WTC11 (cell line): ENCODE data around the gene TMED5. TPM values are rescaled to one million over a fixed set of nuclear protein-coding genes. Genes with fewer than 3 reads are reported as not detected.
"Not testable (repeated sequence)": the region's sequence is repeated elsewhere in the genome, so short reads cannot be mapped to it uniquely, and the experiment has no call there.

Experiments
- ATAC-seq: fragments of 200-7000 bp; cut with Tn5 transposase; 2 replicates; pipeline ENCODE4 v1.10.0; 2021; ENCODE audit warnings: mild to moderate bottlenecking, moderate library complexity
- CTCF ChIA-PET: fragments of 300-600 bp; sonication (Branson Sonifier 250); formaldehyde crosslinking; loops from one replicate; lab custom pipeline; 2021; ENCODE audit warnings: antibody characterized with exemption; lab: Charles Lee
- POLR2A ChIA-PET: fragments of 350-600 bp; sonication (Branson Sonifier 250); formaldehyde crosslinking; loops from one replicate; lab custom pipeline; 2021; ENCODE audit warnings: antibody characterized with exemption; lab: Charles Lee
- DNase-seq: peaks from one replicate; pipeline ENCODE4 v3.0.0; 2021; ENCODE audit warnings: low spot score
- H3K27ac Mint-ChIP-seq: 2 replicates; pipeline ENCODE4 v1.8.0; 2021; ENCODE audit warnings: mixed read lengths
- H3K27me3 Mint-ChIP-seq: 2 replicates; pipeline ENCODE4 v1.8.0; 2021; ENCODE audit warnings: low read depth, mild to moderate bottlenecking, moderate library complexity, mixed read lengths
- H3K36me3 Mint-ChIP-seq: 2 replicates; pipeline ENCODE4 v1.8.0; 2021; ENCODE audit warnings: mixed read lengths
- H3K4me1 Mint-ChIP-seq: 2 replicates; pipeline ENCODE4 v1.8.0; 2022; ENCODE audit warnings: mixed read lengths
- H3K4me3 Mint-ChIP-seq: 2 replicates; pipeline ENCODE4 v1.8.0; 2021; ENCODE audit warnings: mild to moderate bottlenecking, moderate library complexity, mixed read lengths
- H3K9me3 Mint-ChIP-seq: 2 replicates; pipeline ENCODE4 v1.8.0; 2021; ENCODE audit warnings: mixed read lengths
- AFF4 ChIP-seq: sonication (generic); formaldehyde crosslinking; IDR thresholded peaks from 2 replicates; pipeline ENCODE4 v1.8.1; 2023; ENCODE audit warnings: mild to moderate bottlenecking, missing genetic modification reagents, borderline replicate concordance
- CBFB ChIP-seq: sonication (generic); formaldehyde crosslinking; IDR thresholded peaks from 2 replicates; pipeline ENCODE4 v1.8.1; 2022; ENCODE audit warnings: mild to moderate bottlenecking, low read depth, missing genetic modification reagents
- E2F1 ChIP-seq: sonication (generic); formaldehyde crosslinking; IDR thresholded peaks from 2 replicates; pipeline ENCODE4 v1.8.0; 2022; ENCODE audit warnings: mild to moderate bottlenecking, missing genetic modification reagents
- E2F4 ChIP-seq: sonication (generic); formaldehyde crosslinking; IDR thresholded peaks from 2 replicates; pipeline ENCODE4 v1.8.1; 2022; ENCODE audit warnings: low read depth, mild to moderate bottlenecking, moderate library complexity, missing genetic modification reagents, borderline replicate concordance
- ELF4 ChIP-seq: sonication (generic); formaldehyde crosslinking; IDR thresholded peaks from 2 replicates; pipeline ENCODE4 v1.8.1; 2022; ENCODE audit warnings: low read depth, mild to moderate bottlenecking, moderate library complexity, missing genetic modification reagents
- EMX1 ChIP-seq: fragments of 250-450 bp; sonication (Bioruptor Pico); IDR thresholded peaks from 2 replicates; pipeline ENCODE4 v1.8.0; 2021; ENCODE audit warnings: mild to moderate bottlenecking
- FOXP1 ChIP-seq: sonication (generic); formaldehyde crosslinking; IDR thresholded peaks from 2 replicates; pipeline ENCODE4 v1.8.0; 2022; ENCODE audit warnings: missing genetic modification reagents, mild to moderate bottlenecking, moderate library complexity, borderline replicate concordance
- GTF2I ChIP-seq: fragments of 250-450 bp; sonication (Bioruptor Pico); conservative IDR thresholded peaks from 2 replicates; pipeline ENCODE4 v1.4.0; 2021; ENCODE audit warnings: mild to moderate bottlenecking
- HMGA2 ChIP-seq: fragments of 250-450 bp; sonication (Bioruptor Pico); IDR thresholded peaks from 2 replicates; pipeline ENCODE4 v1.4.0; 2021; ENCODE audit warnings: mild to moderate bottlenecking, moderate library complexity
- KAT7 ChIP-seq: sonication (generic); formaldehyde crosslinking; IDR thresholded peaks from 2 replicates; pipeline ENCODE4 v1.8.1; 2023; ENCODE audit warnings: missing genetic modification reagents, mild to moderate bottlenecking, borderline replicate concordance
- MLX ChIP-seq: sonication (generic); formaldehyde crosslinking; IDR thresholded peaks from 2 replicates; pipeline ENCODE4 v1.8.1; 2023; ENCODE audit warnings: mild to moderate bottlenecking, missing genetic modification reagents, moderate library complexity
- MXD4 ChIP-seq: fragments of 250-450 bp; sonication (Bioruptor Pico); IDR thresholded peaks from 2 replicates; pipeline ENCODE4 v1.8.0; 2021; ENCODE audit warnings: mild to moderate bottlenecking, moderate library complexity, borderline replicate concordance
- NR1H2 ChIP-seq: sonication (generic); formaldehyde crosslinking; IDR thresholded peaks from 2 replicates; pipeline ENCODE4 v1.9.0; 2021; ENCODE audit warnings: mild to moderate bottlenecking, moderate library complexity, missing genetic modification reagents
- RORB ChIP-seq: fragments of 250-450 bp; sonication (Bioruptor Pico); IDR thresholded peaks from 2 replicates; pipeline ENCODE4 v1.9.0; 2021; ENCODE audit warnings: mild to moderate bottlenecking
- SOX15 ChIP-seq: fragments of 250-450 bp; sonication (Bioruptor Pico); IDR thresholded peaks from 2 replicates; pipeline ENCODE4 v1.9.0; 2021; ENCODE audit warnings: mild to moderate bottlenecking
- USF1 ChIP-seq: sonication (generic); formaldehyde crosslinking; IDR thresholded peaks from 2 replicates; pipeline ENCODE4 v1.8.0; 2022; ENCODE audit warnings: mild to moderate bottlenecking, missing genetic modification reagents
- ZNF121 ChIP-seq: sonication (generic); formaldehyde crosslinking; IDR thresholded peaks from 2 replicates; pipeline ENCODE4 v1.8.0; 2023; ENCODE audit warnings: missing genetic modification reagents
- ZNF263 ChIP-seq: sonication (generic); formaldehyde crosslinking; IDR thresholded peaks from 2 replicates; pipeline ENCODE4 v1.8.1; 2022; ENCODE audit warnings: low read depth, mild to moderate bottlenecking, moderate library complexity, missing genetic modification reagents
- total RNA-seq: library from RNA; stranded (reverse); gene quantifications from 3 replicates; pipeline ENCODE4 v1.2.3, GENCODE V29; 2021

Gene TMED5
- total RNA-seq, 1 experiment from 2014 or later: 28.5 TPM

GRCh38 chr1:93221913-93222312 is 41.7 kb upstream of the TMED5 start (continued):
- no peak for TF ChIP-seq MLX
- TF ChIP-seq CBFB (CRISPR knock-in tag): no peak
- TF ChIP-seq EMX1: no peak

GRCh38 chr1:93220716-93221115 is 40.5 kb upstream of the TMED5 start:
- CTCF ChIA-PET: interaction anchor here (1.4 kb wide), 1 partner anchor 84 kb away, joined by 3 read pairs; no protein-coding TSS in a partner anchor
- H3K4me1 Mint-ChIP-seq, H3K27me3 Mint-ChIP-seq, ATAC-seq, H3K4me3 Mint-ChIP-seq, DNase-seq, H3K27ac Mint-ChIP-seq, POLR2A ChIA-PET: not testable (repeated sequence)
- H3K36me3 Mint-ChIP-seq: peaks cover 68% of the 10 kb centered on the region
- peaks cover 19% of the 10 kb centered on the region for H3K9me3 Mint-ChIP-seq

- POLR2A ChIA-PET: no interaction called here
- DNase-seq (no peak), ATAC-seq (no peak)
- Mint-ChIP-seq H3K4me3 (no peak overlapping the region), H3K4me1 (no peaks in the 10 kb centered on the region), H3K27me3 (no peaks in the 10 kb centered on the region), H3K36me3 (peaks cover 71% of the 10 kb centered on the region), H3K9me3 (peaks cover 19% of the 10 kb centered on the region), H3K27ac (no peak overlapping the region)
- CTCF ChIA-PET: interaction anchor here (1.4 kb wide), 1 partner anchor 85 kb away, joined by 3 read pairs; no protein-coding TSS in a partner anchor
- TF ChIP-seq KAT7 (CRISPR knock-in tag) (no peak), HMGA2 (CRISPR knock-in tag) (no peak), MXD4 (no peak), SOX15 (CRISPR knock-in tag) (no peak), USF1 (CRISPR knock-in tag) (no peak), RORB (CRISPR knock-in tag) (no peak), NR1H2 (CRISPR knock-in tag) (no peak), FOXP1 (CRISPR knock-in tag) (no peak)
Measured at GRCh38 chr1:93219443-93219842, 39.2 kb upstream of the TMED5 start.

- H3K27ac Mint-ChIP-seq: no peak overlapping the region
- no peaks in the 10 kb centered on the region for H3K27me3 Mint-ChIP-seq
- H3K9me3 Mint-ChIP-seq: peaks cover 9% of the 10 kb centered on the region
- ChIA-PET CTCF (no interaction called here), POLR2A (no interaction called here)
- DNase-seq (no peak), ATAC-seq (no peak)
- H3K4me1 Mint-ChIP-seq: no peaks in the 10 kb centered on the region
- H3K4me3 Mint-ChIP-seq: no peak overlapping the region
- H3K36me3 Mint-ChIP-seq: peaks cover 74% of the 10 kb centered on the region
- TF ChIP-seq E2F4 (CRISPR knock-in tag) (no peak), ZNF121 (CRISPR knock-in tag) (peak; percentile 62; the same call in 1 of the 2 replicates)
Measured at GRCh38 chr1:93215322-93215721, 35.1 kb upstream of the TMED5 start.

- H3K27me3 Mint-ChIP-seq: no peaks in the 10 kb centered on the region
- DNase-seq (no peak), ATAC-seq (no peak)
- H3K27ac Mint-ChIP-seq: no peak overlapping the region
- no peak overlapping the region for H3K4me3 Mint-ChIP-seq
- H3K9me3 Mint-ChIP-seq: no peaks in the 10 kb centered on the region; the same call in 1 of the 2 replicates
- ChIA-PET CTCF (no interaction called here), POLR2A (no interaction called here)
- H3K36me3 Mint-ChIP-seq: peaks cover 30% of the 10 kb centered on the region
- H3K4me1 Mint-ChIP-seq: no peaks in the 10 kb centered on the region
- TF ChIP-seq ZNF121 (CRISPR knock-in tag) (no peak), GTF2I (CRISPR knock-in tag) (no peak), AFF4 (CRISPR knock-in tag) (no peak), NR1H2 (CRISPR knock-in tag) (no peak), E2F1 (CRISPR knock-in tag) (no peak), ZNF263 (CRISPR knock-in tag) (no peak), ELF4 (no peak)
Measured at GRCh38 chr1:93207211-93207610, 27.0 kb upstream of the TMED5 start.
